Dermis microvascular lymphatic vessel endothelial cell (primary cell): ENCODE data around the gene CCDC92B. TPM values are rescaled to one million over a fixed set of nuclear protein-coding genes. Genes with fewer than 3 reads are reported as not detected.
"Not testable (repeated sequence)": the region's sequence is repeated elsewhere in the genome, so short reads cannot be mapped to it uniquely, and the experiment has no call there.

Experiments
- DNase-seq, 2 donors: peaks; one replicate each; pipeline versions ENCODE4 v3.0.0 to v3.0.0-alpha.2; 2010; ENCODE audit warnings: low read depth in 2 of 2
- total RNA-seq: library from RNA; depleted of rRNA; stranded (reverse); fragments of >200 nt; gene quantifications from 2 replicates; pipeline ENCODE4 v1.2.1, GENCODE V29; 2014

Gene CCDC92B
- total RNA-seq, 1 donor from 2014 or later = not detected

DNA sequence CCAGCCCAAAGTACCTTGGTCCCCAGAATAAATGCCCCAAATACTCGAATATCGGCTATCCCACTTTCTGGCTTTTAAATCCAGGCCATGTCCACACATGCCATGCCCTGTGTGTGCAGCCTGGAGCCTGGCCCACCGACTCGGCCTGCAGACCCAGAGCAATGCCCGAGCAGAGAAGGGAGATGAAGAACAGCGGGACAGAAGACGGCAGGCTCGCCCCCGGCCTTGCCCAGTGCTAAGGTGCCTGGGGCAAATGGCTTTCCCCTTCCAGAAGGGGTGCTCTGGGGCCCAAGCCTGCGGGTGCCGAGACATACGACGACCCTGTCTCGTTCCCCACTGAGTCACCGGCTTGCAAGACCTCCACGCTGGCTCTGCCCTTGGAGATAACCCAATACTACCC is 45.8 kb downstream of the CCDC92B start:
- DNase-seq = no peak

DNA sequence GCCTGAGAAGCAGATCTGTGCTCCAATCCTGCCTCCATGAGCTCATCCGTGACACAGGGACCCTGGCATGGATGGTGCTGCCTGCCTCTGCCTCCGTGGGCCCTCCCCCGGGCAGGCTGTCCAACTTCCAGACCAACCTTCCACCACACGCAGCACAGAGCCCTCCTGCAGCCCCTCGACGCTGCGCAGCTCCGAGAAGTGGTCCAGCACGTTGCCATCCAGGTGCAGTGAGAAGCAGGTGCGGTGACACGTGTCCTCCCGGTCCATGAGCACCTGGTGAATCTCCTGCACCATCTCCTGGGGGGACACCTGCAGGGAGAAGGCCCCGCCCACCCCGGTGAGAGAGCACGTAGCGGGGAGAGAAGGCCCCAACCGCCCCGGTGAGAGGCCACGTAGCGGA is 46.3 kb downstream of the CCDC92B start:
- DNase-seq = no peak

DNA sequence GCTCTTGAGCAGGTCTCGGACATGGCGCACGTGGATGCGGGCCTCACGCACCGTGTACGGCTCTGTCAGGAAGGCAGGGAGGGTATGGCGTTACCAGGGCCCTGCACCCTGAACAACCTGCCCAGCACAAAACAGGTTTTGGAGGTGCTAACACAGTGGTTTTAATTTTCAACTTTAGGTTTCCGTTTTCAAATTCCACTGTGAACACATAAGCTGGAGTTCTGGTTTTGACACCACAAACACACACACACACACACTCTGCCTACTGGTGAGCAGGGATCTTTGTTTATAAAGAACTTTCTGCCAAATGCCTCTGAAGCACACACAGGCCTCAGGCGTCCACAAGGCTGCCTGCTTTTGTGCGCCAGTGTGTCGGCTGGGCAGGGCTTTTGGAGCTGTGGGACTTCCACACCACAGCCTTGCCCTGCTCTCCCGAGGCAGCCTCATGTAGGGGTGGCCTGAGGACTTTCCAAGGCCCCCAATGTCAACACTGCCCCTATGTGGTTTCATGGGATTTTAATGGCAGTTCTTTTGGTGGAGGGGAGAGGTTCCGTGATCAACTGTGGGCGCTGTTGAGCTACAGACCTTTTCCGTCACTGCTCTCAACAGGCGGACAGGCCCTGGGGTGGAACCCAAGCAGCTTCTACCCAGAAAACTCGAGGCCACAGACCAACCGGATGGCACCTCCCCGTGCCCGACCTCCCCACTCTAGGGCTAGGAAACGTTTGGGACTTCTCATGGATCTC is 47.3 kb downstream of the CCDC92B start:
- no peak for DNase-seq

DNA sequence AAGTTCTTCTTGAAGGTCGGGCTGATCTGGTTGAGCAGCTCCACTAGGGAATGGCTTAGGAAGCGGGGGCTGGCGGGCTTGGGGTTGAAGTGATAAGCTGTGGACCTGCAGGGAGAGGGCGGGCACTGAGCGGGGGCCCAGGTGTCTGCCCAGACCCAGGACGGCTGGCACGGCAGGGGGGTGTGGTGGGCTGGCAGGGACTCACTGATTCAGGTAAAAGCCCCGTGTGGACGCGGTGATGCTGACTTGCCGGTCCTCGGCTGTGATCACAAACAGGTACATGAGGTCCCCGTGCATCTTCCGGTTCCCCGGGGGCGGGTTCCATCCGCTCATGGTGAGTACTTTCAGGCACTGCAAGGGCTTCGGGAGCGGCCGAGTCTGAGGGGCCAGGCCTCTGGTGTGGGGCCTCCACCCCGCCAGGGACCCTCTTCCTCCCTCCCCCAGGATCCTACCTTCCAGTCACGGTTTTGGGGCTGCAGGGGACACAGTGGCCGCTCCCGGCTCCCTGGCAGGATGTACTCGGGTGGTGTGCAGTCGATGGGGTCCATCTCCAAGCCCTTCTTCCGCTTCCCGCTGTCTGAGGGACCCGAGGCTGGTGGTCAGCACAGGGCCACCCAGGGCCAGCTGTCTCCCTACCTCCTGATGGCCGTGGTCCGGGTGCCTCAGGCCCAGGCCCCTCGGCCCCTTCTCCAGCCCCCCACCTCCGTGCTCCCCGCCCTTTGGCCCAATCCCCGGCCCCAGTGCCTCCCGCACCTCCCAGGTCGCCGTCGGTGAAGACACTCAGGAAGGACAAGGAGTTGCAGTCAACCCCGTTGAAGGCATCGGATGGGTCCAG is 48.1 kb downstream of the CCDC92B start:
- no peak for DNase-seq

DNA sequence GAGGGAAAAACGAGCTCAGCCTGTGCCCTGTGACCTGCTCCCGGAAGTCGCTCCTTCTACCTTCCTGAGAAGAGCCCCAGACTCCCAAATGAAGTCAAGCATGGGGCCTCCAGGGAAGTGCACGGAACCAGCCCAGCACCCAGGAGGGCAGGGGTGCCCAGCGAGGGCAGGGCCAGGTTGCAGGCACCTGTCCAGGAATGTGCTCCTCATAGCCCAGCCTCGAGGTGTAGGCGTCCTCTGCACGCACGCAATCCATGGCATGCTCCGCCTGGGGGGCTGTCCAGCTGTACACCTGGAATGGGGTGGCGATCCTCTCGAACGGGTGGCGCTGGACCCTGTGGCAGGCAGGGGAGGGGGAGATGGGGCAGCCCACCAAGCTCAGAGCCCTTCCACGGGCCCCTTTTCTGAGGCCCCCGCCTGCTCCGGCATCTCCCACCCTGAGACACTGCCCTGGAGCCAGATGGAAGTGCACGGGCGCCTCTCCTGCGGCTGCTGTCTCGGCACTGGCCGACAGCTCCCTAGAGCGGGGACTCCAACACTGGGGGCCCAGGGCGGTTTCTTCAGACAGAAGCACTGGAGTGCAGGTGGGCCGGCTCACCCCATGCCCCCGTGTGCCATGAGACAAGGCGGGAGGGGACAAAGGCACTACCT is 48.8 kb downstream of the CCDC92B start:
- DNase-seq = no peak

DNA sequence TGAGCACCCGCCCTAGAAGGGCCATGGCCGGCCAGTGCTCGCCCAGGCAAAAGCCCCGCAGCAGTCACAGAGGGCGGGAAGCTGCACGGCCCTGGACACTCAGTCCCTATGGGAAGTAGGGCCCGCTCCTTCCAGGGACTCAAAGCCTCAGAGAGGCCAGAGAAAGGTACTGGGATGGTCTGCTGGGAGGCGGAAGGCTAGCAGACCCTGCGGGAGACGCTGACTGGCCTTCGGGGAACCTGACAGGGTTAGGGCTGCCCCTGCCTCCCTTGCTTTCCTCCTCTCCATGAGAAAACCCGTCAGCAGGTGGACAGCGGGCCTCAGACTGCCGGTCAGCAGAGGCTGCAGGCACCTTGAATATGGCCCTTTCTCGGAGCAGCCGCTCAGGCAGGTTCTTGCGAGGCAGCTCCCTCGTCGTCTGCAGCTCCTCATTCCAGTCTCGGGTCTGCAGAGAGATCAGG is 49.4 kb downstream of the CCDC92B start:
- no peak for DNase-seq

DNA sequence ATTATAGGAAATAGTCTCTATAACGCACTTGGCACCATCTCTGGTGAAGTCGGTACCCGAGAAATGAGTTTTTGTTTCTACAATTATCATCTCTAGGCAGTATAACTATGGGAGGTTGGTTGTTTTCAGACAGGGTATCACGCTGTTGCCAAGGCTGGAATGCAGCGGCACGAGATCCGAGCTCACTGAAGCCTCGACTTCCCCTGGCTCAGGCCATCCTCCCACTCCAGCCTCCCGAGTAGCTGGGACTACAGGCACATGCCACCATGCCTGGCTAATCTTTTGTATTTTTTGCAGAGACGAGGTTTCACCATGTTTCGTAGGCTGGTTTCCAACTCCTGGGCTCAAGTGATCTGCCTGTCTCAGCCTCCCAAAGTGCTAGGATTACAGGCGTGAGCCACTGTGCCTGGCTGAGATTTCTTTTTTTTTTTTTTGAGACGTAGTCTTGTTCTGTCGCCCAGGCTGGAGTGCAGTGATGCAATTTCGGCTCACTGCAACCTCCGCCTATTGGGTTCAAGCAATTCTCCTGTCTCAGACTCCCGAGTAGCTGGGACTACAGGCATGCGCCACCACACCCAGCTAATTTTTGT is 50.1 kb downstream of the CCDC92B start:
- not testable (repeated sequence) for DNase-seq

DNA sequence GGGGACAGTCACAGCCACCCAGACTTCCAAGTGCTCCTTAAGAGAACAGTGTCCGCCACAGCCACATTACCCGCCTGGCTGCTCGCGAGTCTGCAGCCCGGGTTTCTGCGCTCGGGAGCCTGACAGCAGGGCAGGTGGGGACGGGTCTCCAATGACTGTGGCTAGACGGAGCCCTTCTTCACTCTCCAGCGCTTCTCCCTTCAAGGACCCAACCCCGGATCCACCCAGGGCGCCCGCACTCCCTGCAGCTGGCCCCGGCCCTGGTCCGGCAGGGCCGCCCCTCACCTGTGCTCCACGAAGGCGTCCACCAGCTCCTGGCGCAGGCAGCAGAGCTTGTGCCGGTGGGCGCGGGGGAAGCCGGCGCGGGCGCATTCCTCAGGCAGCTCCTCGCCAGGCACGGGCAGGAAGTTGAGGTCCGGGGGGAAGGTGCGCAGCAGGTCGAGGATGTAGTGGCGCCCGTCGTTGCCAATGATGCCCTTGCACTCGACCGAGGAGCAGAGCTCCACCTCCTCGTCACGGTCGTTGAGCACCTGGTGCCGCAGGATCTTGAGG is 51.8 kb downstream of the CCDC92B start:
- no peak for DNase-seq

DNA sequence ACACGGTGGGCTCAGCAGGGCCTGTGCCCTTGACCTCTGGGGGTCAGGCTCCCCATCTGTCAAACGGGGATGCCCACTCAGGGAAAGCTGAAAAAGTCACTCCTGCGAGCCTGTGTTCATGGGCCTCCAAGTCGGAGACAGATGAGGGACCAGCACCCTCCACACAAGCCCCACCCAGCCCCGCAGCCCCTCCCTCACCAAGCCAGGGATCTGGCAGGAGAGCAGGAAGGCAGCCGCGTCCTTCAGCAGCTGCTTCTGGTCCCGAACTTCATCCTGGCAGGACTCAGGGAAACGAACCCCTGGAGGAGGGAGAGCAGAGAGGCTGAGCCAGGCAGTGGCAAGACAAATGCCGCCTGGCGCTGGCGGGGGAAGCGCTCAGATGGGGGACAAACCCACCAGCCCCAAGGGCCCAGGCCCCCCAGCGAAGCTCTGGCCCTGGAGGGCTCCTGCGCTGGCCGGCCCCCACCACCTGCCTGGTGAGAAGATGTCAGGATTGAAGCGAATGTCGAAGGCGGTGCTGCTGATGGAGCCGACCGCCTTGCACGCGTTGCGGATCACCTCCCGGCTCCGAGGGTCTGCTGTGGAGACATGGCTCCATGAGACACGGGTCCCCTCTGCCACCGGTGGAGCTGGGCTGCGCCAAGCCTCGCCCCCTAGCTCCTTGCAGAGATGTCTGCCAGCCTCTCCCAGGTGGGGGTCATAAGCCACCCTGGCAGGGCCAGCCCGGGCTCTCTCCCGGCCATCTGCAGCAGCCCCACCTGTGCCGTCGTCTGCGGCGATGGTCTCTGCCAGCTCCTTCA is 53.3 kb downstream of the CCDC92B start:
- DNase-seq = no peak

DNA sequence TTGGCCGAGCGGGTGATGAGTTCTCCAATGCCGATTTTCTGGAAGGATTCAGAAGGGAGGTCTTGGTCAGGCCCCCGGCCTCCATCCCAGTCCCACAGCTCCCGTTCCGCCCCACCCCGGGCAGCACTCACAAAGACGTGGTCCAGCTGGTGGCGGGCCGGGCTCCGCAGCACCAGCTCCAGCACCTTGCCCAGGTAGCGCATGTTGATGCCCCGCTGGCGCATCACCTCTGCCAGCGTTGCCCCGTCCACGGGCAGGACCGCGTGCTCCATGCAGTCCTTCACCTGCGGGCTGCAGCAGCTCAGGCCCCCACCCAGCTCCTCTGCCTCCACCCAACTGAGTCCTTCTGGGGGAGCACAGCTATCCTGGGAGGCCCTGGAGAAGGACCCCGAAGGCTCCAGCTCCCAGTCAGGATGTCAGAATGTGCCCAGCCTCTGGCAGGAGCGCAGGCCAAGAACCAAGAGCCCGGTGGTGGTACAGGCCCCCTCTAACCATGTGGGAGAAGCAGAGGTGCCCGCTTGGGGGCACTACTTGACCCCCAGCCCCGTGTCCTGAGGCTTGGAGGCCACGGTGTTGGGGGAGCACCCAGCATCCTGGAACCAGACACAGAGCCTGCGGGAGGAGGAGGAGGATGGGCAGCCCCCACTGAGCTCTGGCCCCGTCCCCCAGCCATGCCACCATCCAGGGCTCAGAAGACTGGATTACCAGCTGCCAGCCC is 54.0 kb downstream of the CCDC92B start:
- DNase-seq = no peak

DNA sequence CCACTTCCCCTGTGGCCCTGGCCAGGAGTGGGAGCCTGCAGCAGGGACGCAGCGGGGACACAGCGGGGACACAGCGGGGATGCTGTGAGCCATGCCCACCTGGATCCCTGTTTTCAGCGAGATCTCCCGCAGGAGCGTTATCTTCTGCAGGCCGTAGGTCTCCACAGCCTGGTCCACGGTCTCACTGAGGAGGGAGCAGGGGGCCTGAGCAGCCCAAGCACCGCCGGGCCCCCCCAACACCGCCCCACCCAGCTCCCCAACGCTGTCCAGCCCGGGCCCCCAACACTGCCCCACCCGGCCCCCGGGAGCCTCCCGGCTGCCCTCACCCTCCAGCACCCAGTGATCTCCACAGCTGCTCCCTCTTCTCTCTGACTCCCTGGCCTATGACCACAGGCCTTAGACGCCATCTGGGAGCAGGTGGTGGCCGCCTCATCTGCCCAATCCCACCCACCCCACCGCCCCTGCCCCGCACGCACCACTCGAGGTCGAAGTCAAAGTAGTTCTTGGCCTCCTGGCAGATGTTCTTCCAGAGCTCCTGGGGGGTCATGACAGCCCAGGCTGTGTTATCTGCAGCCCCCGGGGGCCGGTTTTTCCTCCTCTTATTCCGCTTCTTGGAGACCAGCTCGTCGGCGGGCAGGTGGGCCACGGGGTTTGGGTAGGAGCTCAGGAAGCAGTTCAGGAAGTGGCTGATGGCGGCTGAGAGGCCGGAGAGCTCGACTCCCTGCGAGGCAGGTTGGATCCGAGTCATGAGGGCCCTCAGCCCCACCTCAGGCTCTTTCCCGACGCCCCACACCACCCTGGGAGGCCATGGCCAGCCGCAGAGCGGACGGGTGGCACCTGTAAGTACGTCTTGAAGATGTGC is 54.8 kb downstream of the CCDC92B start:
- no peak for DNase-seq

DNA sequence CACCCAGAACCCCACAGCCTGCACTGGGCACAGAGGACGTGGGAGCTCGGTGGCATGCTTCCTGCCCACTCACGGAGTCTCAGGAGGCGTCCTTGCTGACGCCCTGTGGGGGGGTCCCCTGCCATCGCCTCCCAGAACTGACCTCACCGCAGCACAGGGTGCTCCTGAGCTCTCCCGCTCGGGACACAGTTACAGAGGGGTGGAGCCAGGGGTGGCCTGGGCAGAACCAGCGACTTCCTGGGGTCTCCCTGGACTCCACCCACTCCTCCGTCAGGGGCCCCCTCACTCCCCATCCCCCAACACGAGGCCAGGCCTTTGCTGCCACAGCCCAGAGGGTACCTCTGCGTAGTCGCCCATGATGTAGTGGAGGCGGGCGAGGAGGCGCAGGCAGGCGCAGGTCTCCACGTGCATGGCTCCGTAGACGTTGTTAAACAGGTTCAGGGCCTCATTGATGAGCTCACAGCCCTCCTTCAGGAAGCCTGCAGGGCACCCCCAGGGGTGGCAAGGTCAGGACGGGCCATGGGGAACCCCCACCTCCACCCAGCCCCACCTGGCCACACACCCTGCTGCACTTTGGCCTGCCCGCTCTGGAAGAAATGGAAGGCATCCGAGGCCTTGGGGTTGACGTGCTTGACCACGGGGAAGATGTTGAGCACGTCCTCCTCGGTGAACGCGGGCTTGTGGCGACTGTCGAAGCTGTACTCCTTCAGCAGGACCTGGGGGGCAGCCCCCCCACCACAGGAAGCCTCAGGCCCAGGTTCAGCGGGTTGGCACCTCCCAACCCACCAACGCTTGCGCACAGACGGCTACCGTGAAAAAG is 55.7 kb downstream of the CCDC92B start:
- no peak for DNase-seq

DNA sequence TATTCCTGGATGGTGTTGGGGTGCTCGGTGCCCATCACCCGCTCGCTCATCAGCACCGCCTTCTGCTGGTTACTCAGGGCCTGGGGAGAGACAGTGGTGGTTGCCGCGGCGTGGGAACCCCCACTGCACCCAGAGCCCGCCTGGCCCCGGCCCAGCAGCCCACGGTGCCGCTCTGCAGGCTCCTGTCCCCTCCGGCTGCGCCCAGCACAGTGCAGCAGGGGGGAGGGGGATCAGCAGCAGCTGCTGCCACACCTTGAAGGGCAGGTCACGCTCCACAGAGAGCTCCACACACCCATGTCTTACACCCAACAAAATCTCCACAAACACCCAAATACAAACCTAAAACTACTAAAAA is 56.7 kb downstream of the CCDC92B start:
- no peak for DNase-seq

DNA sequence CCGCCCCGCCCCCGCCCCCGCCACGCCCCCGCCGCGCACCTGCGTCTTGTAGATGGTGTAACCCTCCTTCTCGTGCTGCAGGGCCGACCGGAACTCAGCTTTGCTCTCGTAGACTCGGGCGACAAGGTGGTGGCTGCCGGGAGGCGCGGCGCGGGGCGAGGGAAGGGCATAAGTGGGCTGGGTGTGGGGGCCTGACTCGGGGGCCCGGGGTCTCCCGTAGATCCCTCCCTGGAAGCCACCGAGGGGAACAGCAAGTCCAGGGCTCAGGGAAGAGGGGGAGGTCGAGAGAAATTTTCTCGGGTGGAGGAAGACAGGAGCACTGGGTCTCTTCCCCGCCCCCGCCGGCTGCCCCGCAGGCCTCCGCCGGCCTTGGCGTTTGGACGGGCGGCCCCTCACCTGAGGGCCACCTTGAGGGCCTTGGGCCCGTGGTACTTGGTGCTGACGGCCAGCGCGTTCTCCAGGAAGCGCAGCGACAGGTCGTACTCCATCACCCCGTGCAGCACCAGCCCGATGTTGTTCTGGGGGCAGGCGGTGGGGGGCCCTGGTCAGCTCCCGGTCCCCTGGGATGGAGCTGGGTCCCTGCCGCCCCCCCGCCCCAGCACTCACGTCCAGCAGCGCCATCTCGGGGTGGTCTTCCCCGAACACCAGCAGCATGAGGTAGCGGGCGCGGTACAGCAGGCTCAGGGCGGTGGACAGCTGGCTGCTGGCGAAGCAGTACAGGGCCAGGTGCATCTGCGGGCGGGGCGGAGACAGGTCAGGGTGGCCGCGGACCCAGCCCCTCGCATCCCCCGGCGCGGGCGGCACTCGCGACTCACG is 57.3 kb downstream of the CCDC92B start:
- no peak for DNase-seq

DNA sequence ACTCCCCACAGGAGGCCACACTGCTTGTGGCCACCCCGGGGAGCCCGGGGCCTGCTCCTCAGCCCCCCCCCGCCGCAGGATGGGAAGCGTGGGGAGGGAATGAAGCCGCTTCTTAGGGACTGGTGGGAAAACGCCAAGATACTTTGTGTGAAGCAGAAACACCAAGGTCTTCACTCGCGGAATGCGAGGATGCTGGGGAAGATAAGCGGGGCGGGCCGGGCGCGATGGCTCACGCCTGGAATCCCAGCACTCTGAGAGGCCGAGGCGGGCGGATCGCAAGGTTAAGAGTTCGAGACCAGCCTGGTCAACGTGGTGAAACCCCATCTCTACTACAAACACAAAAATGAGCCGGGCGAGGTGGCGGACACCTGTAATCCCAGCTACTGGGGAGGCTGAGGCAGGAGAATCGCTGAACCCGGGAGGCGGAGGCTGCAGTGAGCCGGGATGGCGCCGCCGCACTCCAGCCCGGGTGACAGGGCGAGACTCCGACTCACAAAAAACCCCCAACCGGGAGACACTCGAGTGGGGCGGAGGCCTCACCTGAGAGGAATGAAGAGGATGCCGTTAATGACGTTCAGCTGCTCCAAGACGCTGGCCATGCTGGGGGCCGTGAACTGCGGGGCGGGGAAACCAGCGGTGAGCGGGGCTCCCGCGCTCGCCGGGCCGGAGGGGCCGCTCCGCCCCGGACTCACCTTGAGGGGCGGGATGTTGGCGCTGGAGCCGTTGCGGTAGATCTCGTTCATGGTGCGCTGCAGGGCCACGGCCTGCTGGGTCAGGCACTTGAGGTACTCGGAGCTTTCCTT is 58.2 kb downstream of the CCDC92B start:
- DNase-seq = no peak

DNA sequence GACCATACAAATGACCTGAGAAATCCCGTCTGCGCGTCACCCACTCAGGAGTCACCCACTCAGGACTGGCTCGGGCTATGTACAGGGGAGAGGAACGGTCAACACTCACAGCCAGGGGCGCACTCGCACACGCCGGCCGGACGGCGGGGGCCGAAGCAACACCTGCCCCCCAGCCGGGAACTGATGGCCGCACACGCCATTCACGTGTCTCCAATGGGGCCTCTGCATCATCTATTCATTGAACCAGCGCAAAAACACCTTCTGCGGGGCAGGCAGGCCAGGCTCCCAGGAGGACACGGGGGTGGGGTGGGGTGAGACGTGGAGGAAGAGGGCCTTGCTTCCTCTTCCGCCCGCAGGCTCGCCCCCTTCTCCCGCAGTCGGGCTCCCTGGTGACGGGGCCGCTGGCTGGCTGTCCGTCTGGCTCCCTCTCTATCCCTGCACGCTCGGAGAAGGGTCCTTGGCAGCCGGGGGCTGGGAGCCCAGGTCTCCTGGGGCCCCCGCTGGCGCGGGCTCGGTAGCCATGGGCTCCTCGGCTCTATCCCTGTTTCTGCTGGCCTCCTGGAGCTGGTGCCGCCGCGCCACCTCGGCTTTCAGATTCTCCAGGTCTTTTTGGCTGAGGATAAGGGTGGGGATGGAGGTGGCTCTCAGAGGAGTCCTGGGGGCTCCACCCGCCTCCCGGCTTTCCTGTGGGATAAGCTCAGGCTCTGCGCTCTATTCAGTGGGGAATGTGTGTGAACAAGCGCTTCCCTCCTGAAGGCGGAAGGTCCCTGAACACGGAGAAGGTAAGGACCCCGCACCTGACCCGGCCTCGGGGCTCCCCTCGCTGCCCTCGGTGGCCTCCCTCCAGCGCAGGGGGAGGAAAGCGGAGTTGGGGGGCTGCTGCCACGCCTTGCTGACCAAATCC is 59.0 kb downstream of the CCDC92B start:
- DNase-seq = no peak
